ENCODE data around the gene MBD5.

MBD5 gene

DNA sequence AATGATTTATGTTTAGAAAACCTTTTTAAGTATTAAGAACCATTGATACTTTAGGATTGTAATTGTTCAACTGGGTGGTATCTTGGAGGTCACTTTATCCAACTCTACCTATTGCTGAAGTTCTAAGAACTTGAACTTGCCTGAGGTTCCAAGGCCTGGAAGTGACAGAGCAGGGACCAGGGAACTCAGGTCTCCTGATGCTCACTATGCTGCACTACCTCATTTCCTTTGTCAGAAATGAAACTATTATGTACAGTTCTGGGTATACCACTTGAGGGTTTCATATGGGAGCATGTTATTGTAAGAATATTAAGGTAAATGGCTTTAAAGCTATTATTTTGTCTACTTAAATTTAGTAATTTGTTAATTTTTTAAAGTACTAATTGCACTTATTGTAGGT lies 3.0 kb downstream of the MBD5 start:
- no peak for FAIRE-seq

GRCh38 chr2:148026573-148026972 lies 5.7 kb downstream of the MBD5 start:
- FAIRE-seq = no peak

DNA sequence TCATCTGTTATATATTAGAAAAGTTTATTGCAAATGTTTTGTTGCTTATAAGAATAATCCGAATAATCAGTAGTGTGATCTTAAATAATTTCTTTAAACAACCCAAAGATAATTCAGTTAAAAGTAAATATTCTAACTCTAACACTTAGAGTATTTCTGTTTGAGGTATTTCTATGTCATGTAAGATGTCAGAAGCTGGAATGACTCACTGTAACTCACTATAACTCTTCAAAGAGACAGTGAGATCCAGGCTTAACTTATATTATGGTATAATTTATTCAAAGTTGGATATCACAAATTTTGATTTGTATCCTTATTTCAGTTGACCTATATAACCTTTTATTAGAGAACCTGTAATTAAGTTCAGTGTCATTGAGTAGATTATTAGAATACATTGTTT lies 6.9 kb downstream of the MBD5 start:
- peak; percentile 66 for FAIRE-seq

GRCh38 chr2:148028781-148029180 lies 7.9 kb downstream of the MBD5 start:
- no peak for FAIRE-seq

- FAIRE-seq = peak; percentile 73
Observed at GRCh38 chr2:148031152-148031551, 10.3 kb downstream of the MBD5 start.

DNA sequence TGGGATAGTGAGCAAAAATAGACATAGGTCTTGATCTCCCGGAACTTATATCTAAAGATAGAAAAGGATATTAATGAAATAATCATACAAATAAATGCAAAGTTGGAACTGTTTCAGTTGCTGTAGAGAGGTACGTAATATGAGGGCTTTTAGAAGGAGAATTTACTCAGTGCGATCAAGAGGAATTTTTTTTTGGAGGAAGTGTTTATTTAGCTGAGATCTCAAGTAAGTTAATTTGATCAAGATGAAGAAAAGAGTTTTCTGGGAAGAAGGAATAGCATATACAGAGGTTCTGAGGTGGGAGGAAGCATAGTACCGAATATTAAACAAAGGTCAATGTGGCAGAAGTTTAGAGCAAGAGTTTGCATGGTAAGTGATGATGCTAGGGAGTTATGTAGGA lies 11.3 kb downstream of the MBD5 start:
- no peak for FAIRE-seq

DNA sequence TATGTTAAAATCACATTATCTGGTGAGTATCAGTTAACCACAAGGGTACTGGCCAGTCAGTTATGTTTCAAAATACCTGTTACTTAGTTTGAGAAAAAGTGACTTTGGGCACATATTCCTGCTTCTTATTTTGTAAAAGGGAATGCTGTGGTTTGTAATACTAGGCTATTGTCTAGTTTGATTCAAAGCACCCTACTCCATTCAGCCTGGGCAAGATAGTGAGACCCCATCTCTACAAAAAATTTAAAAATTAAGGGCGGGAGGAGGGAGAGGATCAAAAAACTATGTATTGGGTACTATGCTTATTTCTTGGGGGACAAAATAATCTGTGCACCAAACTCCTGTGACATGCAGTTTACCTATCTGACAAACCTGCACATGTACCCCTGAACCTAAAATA lies 18.9 kb downstream of the MBD5 start:
- FAIRE-seq = no peak

DNA sequence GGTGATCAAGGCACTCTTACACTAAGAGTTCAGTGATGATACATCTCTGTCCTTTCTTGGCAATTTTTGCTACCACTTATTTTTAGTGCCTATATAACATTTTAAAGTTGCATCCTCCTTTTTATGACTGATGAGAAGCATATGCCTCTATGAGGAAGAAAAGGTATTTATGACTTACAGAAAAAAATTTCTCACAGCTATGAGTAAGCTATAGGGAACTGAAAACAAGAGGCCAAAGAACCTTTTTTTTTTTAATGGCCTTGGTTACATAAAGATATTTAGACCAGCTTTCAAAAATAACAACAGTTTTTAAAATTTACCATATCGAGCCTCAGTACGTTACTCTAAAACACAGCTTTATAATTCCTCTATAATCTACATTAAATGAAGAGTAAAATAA lies 21.3 kb downstream of the MBD5 start:
- FAIRE-seq = peak; percentile 46

- peak; percentile 30 for FAIRE-seq
Observed at GRCh38 chr2:148044322-148044721, 23.4 kb downstream of the MBD5 start.

DNA sequence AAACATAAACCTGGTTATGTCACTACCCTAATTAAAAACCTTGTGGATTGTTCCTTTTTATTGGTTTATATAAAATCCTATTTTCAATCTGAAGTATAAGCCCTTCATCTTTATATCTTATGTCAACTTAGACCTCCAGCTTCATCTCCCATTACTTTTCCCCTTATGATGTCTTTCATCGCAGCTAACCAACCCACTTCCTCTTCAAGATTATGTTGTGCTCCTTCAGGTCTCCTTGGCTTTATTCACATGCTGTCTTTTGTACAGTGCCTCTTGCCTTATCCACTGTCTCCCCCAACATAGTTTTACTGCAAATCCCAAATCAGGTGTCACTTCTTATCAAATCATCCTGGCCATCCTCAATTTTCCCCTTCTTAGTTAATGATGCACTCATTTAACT lies 25.9 kb downstream of the MBD5 start:
- FAIRE-seq = no peak

GRCh38 chr2:148048475-148049221 lies 27.8 kb downstream of the MBD5 start:
- no peak for FAIRE-seq

- FAIRE-seq = no peak
Observed at GRCh38 chr2:148049284-148049683, 28.4 kb downstream of the MBD5 start.

GRCh38 chr2:148052687-148053086 lies 31.8 kb downstream of the MBD5 start:
- no peak for FAIRE-seq

DNA sequence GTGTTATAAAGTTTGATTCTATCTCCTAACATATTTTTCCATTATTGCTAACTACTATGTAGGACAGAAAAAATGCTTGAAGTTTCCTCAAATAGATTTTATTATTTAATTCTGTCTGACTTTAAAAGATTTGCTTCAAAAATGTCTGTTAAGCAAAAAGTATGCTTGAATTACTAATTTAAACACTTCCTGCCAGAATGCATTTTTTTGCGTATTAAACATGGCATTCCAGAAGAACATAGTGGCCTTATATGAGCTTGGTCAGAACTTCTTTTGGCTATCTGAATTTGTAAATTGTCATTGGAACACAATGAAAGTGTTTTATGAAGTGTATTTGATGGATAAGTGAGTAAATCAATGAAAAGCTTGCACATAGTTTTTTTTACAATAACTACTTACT lies 37.8 kb downstream of the MBD5 start:
- FAIRE-seq = no peak

GRCh38 chr2:148063633-148064032 lies 42.7 kb downstream of the MBD5 start:
- FAIRE-seq = no peak

DNA sequence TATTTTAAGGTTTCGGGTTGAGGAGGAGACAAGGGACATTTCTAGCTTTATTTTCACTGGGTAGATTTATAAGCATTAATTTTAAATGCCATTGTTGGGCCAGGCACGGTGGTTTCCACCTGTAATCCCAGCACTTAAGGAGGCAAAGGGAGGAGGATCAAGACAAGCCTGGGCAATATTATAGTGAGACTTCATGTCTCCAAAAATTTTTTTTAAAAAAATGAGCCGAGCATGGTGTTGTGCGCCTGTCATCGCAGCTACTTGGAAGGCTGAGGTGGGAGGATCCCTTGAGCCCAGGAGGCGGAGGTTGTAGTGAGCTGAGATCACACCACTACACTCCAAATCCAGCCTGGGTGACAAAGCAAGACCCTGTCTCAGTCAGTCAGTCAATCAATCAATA lies 45.0 kb downstream of the MBD5 start:
- no peak for FAIRE-seq

GRCh38 chr2:148067801-148068200 lies 46.9 kb downstream of the MBD5 start:
- no peak for FAIRE-seq

DNA sequence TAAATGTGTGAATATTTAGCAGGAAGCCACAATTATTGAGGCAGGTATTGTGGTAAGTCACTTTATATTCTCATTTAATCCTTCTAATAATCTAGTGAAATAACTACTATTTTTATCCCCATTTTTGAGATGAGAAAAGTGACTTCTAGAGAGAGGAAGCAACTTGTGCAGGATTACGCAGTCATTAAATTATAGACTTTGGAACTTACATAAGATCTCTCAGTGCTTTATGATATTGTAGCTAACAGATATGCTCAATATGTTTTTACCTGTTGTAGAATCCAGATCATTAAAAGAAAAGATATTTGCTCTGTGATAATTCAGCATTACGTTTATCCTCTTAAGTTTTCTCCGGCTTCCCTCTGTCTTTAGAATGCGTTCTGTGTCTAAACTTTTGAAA lies 50.5 kb downstream of the MBD5 start:
- FAIRE-seq = no peak

DNA sequence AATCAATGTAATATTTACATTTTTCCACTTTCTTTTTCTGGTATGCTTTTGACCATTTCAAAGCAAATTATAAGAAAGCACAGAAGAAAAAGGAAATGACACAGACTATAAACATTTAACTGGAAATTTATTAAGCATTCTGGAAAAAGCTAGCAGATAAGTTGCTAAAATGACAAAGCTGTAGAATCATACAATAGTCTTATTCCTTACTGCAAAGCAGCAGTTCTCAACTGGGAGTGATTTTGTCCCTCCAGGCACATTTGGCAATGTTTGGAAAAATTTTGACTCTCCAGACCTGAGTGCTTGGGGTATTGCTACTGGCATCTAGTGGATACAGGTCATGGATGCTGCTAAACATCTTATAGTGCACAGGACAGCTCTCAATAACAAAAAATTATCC lies 75.1 kb downstream of the MBD5 start:
- no peak for FAIRE-seq

DNA sequence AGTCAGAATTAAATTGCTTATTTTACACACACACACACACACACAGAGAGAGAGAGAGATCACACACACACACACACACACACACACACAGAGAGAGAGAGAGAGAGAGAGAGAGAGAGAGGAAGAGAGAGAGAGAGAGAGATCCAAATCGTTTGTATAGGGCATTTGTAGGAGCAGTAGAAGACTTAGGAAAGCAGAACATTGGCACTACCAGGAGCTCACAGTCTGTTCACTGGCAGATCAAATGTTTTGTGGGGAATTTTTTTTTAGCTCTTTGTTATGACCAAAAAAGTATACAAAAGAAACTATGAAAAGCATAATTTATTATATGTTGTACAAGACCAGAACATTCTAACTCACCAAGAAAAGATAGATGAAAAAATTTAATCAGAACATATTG lies 81.8 kb downstream of the MBD5 start:
- FAIRE-seq = no peak

GRCh38 chr2:148103946-148104345 lies 83.1 kb downstream of the MBD5 start:
- FAIRE-seq = no peak

GRCh38 chr2:148106331-148106730 lies 85.4 kb downstream of the MBD5 start:
- FAIRE-seq = peak; percentile 89

DNA sequence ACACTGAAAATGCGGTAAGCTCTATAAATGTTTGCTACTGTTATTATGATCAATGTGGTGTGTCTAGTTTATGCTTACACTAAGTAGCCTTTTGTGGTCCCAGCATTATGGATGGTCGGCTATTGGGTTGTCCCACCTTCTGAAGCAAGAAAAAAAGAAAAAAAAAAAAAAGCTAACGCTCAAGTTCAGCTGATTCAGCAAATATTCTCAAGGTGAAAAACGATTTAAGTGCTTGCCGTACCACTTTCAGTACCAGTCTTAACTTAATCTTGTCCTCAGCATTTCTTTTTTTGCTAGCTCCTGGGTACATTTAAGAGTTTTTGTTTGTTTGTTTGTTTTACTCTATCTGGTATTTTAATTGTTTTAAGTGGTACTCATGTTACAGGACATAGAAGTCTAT lies 87.5 kb downstream of the MBD5 start:
- FAIRE-seq = no peak

- FAIRE-seq = no peak
Observed at GRCh38 chr2:148110184-148110583, 89.3 kb downstream of the MBD5 start.

- no peak for FAIRE-seq
Observed at GRCh38 chr2:148122788-148123187, 101.9 kb downstream of the MBD5 start.
